Stimulated activated CD8-positive, alpha-beta memory T cell treated with anti-CD3 and anti-CD28 coated beads, Interleukin-4, amount 100 ng/mL, for 48 hours (primary cell): Measurements from ENCODE around the gene AGRN.
"Not testable (repeated sequence)": the region's sequence is repeated elsewhere in the genome, so short reads cannot be mapped to it uniquely, and the experiment has no call there.

Experiments
- DNase-seq: peaks from one replicate; pipeline ENCODE4 v3.0.0-alpha.2; 2020

AGRN gene

GRCh38 chr1:1020000-1020404 lies at the start of gene AGRN:
AGRN (plus strand) TSS chr1:1020120; CDS start chr1:1020173, 53 bp downstream.
- no peak for DNase-seq

GRCh38 chr1:970242-970972 lies 49.5 kb upstream of the AGRN start:
- DNase-seq, result no peak

- no peak for DNase-seq
Measured at GRCh38 chr1:970973-971730, 48.8 kb upstream of the AGRN start.

GRCh38 chr1:971751-972506 lies 48.0 kb upstream of the AGRN start:
- DNase-seq, result no peak

- DNase-seq, result no peak
Measured at GRCh38 chr1:972726-973458, 47.0 kb upstream of the AGRN start.

GRCh38 chr1:973459-974292 lies 46.2 kb upstream of the AGRN start:
- DNase-seq, result no peak

- DNase-seq, result no peak
Measured at GRCh38 chr1:974293-974640, 45.7 kb upstream of the AGRN start.

GRCh38 chr1:974687-975328 lies 45.1 kb upstream of the AGRN start:
- DNase-seq, result no peak

GRCh38 chr1:975365-975764 lies 44.6 kb upstream of the AGRN start:
- DNase-seq, result no peak

- DNase-seq, result peak; percentile 77
Measured at GRCh38 chr1:975896-976683, 43.8 kb upstream of the AGRN start.

GRCh38 chr1:976791-977190 lies 43.1 kb upstream of the AGRN start:
- DNase-seq, result not testable (repeated sequence)

GRCh38 chr1:978069-978834 lies 41.7 kb upstream of the AGRN start:
- no peak for DNase-seq

GRCh38 chr1:978835-979743 lies 40.8 kb upstream of the AGRN start:
- no peak for DNase-seq

GRCh38 chr1:979744-980072 lies 40.2 kb upstream of the AGRN start:
- no peak for DNase-seq

GRCh38 chr1:980137-980571 lies 39.8 kb upstream of the AGRN start:
- no peak for DNase-seq

- no peak for DNase-seq
Measured at GRCh38 chr1:980602-981395, 39.1 kb upstream of the AGRN start.

- no peak for DNase-seq
Measured at GRCh38 chr1:981491-981954, 38.4 kb upstream of the AGRN start.
